ENCODE measurements around the gene RFX1.

DNA sequence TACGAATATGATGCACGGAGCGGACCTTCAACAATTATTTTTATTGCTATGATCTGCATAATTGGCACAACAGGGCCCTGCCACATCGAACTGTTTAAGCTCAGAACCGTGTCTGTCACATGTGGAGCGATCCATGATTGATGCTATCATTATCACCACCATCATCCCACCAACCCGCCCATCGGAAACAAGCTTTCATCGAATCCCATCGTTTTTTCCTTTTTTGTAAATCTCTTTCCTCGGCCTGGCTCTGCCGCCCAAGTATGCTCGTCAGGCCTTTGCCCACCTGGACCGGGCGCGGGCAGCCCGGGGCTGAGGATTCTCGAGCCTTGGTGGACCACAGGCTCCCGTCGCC lies 54.3 kb downstream of the RFX1 start:
- TF ChIP-seq YY1 (IDR thresholded peaks at IDR 0.05; ENCODE audit: insufficient read depth, insufficient read length) (no peak), ZNF274 (IDR thresholded peaks at IDR 0.05; ENCODE audit: low read depth, low read length) (no peak), SUZ12 (IDR thresholded peaks at IDR 0.05; ENCODE audit: extremely low read depth, insufficient read depth, insufficient read length) (no peak)
